Neural progenitor cell (in vitro differentiated cells): ENCODE measurements around the gene AUNIP.

Source experiments
- CTCF ChIP-seq: fragments of 200-600 bp; sonication (generic); IDR thresholded peaks from 2 replicates; pipeline ENCODE4 v1.5.1; 2017; ENCODE audit warnings: antibody characterized with exemption, mild to moderate bottlenecking
- EZH2 ChIP-seq: fragments of 200-600 bp; sonication (generic); IDR thresholded peaks from 2 replicates; pipeline ENCODE4 v1.6.1; 2017; ENCODE audit warnings: antibody characterized with exemption, mild to moderate bottlenecking, moderate library complexity

GRCh38 chr1:25797939-25798338, 61.3 kb downstream of the AUNIP start:
- TF ChIP-seq CTCF (peak; percentile 66), EZH2 (no peak)
